Suppressor macrophage treated with lipopolysaccharide for 4 hours (primary cell): ENCODE results near the gene ARHGAP19.
"Not testable (repeated sequence)": the region's sequence is repeated elsewhere in the genome, so short reads cannot be mapped to it uniquely, and the experiment has no call there.

Experiments
- DNase-seq: peaks from one replicate; pipeline ENCODE4 v3.0.0-alpha.2; 2020

The ARHGAP19 gene

DNA sequence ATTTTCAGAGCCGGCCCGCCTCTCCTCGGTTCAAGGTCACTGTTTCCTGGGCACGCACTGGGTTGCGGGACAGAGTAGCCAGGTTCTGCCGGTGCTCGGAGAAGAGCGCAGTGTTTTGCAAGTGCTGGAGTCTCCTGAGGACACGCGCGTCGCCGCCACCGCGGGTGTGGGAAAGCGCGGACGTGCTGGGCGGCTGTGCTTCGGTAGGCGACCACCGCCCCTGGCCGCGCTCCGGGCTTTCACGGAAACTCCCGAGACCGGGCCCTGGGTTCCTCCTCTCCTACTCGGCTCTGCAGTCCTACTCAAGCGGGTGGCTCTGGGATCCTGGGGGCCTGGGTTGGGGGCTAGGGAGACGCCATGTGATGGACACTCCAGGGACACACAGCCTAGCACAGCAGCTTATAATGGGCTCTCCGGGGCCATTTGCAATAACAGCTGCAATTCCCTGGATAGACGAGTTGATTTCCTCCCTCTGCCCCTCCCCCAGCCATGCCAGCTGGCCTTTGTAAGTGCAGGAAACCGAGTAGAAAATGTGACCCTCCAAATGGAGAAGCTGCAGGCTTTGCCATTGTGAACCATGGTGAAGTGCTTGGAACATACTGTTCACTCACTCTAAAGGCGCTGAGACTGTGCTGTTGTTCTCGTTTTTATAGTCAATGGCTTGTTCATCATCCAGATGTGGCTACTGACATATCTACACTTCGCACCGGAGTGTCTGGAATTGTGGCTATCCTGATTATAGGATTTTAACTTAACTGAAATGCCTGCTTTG is 28.8 kb upstream of the ARHGAP19 start:
- DNase-seq, result peak; percentile 70

DNA sequence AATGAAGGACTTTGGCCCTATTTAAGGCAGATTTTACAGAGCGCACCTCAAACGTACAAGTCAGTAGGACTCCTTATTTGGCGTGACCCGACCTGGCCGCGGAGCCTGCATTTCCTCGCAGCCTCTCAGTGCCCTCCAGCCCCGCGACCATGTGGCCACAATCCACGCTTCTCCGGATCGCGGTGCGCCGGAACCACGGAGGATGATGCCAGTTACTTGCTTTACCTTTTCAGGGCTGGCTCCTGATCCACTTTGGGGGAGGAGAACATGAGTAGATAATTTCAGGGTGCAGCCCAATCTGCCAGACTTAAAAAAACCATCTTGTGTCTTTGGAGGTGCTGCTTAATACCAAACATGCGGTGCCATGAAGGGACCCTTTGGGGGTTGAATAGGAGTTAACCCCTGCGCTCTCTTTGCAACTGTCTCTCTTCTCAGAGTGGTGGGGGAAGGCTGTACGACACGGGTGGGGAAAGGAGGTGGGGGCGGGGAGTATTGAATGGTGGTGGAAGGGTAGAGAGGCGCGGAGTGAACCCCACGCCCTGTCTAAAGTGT is 28.1 kb upstream of the ARHGAP19 start:
- DNase-seq, result no peak

DNA sequence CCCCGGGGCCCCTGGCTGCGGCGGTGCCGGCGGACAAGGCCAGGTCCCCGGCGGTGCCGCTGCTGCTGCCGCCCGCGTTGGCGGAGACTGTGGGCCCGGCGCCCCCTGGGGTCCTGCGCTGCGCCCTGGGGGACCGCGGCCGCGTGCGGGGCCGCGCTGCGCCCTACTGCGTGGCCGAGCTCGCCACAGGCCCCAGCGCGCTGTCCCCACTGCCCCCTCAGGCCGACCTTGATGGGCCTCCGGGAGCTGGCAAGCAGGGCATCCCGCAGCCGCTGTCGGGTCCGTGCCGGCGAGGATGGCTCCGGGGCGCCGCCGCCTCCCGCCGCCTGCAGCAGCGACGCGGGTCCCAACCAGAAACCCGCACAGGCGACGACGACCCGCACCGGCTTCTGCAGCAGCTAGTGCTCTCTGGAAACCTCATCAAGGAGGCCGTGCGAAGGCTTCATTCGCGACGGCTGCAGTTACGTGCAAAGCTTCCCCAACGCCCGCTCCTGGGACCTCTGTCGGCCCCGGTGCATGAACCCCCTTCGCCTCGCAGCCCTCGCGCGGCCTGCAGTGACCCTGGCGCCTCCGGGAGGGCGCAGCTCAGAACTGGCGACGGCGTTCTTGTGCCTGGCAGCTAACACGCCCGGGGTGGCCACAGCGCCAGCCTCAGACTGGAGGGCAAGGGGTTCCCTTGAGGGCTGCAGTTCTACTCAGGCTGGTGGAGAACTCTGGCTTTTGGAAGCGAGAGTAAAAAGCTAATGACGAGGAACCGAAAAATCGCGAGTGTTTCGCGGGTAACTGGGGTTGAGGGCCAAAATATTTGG is 27.4 kb upstream of the ARHGAP19 start:
- DNase-seq, result peak; percentile 67

DNA sequence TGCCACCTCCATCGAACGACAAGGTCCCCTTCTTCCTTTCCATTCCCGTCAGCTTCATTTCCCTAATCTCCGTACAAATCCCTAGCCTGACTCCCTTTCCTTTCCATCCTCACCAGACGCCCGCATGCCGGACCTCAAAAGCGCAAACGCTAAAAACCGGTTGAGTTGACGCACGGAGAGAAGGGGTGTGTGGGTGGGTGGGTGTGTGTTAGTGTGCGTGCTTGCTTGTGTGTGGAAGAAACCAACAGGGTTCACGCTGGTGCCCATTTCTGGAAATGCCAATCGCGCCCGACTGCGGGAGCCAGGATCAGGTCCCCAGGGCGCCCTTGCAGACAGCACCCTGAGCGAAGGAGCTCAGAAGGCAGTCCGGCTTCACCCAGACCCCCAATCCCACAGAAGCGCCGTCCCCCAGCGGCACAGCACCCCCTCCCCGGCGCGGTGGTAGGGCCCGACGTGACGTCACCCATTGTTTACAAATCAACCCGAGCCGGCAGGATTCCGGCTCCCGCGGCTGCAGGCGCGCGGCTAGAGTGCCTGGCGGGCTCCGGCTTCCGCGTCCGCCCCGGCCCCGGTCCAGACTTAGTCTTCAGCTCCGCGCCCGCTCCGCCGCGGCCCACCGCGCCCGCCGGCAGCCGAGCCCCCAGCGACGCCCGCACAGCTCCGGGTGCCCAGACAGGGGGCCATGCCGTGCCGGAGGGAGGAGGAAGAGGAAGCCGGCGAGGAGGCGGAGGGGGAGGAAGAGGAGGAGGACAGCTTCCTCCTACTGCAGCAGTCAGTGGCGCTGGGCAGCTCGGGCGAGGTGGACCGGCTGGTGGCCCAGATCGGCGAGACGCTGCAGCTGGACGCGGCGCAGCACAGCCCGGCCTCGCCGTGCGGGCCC is 26.6 kb upstream of the ARHGAP19 start, which contains the start of gene FRAT1:
FRAT1 (plus strand) TSS at position 500 of the 880 bp plus-strand sequence; CDS start at position 683, 183 bp downstream.
- DNase-seq, result peak; percentile 92

DNA sequence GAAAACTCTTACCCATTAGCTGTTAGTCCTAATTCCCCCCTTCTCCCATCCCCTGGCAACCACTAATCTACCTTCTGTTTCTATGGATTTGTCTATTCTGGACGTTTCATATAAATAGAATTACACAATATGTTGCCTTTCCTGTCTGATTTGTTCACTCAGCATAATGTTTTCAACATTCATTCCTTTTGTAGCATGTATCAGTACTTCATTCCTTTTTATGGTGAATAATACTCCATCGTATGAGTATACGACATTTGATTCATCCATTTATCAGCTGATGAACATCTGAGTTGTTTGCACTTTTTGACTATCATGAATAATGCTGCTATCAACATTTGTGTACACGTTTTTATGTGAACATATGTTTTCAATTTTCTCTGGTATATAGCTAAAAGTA is 22.2 kb upstream of the ARHGAP19 start:
- peak; percentile 27 for DNase-seq

DNA sequence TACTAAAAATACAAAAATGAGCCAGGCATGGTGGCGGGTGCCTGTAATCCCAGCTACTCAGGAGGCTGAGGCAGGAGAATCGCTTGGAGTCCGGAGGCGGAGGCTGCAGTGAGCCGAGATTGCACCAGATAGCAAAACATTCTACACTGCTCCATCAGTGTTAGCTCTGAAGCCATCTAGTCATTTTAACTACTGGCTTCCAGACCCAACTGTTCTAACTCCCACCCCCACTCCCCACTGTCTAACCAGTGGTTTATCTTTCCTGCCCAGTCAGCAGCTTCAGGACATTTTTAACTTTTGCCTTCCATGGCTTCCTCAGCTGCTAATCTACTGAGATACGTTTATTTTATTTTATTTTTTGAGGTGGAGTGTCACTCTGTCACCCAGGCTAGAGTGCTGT is 20.5 kb upstream of the ARHGAP19 start:
- no peak for DNase-seq

DNA sequence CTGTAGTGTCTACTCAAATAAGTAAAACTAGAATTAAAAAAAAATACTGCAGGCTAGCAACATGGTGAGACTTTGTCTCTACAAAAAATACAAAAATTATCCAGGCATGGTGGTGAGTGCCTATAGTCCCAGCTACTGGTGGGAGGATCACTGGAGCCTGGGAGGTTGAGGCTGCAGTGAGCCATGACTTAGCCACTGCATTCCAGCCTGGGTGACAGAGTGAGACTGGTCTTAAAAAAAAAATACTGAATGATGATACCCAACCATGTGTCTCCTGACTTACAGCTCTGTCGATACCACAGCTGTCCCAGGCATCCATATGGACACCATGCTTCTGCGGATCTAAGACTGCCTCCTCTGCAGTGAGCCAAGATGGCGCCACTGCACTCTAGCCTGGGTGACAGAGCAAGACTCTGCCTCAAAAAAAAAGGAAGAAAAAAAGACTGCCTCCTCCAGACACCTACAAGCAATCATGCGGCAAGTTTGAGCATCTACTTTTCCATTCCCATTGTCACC is 18.7 kb upstream of the ARHGAP19 start:
- no peak for DNase-seq

DNA sequence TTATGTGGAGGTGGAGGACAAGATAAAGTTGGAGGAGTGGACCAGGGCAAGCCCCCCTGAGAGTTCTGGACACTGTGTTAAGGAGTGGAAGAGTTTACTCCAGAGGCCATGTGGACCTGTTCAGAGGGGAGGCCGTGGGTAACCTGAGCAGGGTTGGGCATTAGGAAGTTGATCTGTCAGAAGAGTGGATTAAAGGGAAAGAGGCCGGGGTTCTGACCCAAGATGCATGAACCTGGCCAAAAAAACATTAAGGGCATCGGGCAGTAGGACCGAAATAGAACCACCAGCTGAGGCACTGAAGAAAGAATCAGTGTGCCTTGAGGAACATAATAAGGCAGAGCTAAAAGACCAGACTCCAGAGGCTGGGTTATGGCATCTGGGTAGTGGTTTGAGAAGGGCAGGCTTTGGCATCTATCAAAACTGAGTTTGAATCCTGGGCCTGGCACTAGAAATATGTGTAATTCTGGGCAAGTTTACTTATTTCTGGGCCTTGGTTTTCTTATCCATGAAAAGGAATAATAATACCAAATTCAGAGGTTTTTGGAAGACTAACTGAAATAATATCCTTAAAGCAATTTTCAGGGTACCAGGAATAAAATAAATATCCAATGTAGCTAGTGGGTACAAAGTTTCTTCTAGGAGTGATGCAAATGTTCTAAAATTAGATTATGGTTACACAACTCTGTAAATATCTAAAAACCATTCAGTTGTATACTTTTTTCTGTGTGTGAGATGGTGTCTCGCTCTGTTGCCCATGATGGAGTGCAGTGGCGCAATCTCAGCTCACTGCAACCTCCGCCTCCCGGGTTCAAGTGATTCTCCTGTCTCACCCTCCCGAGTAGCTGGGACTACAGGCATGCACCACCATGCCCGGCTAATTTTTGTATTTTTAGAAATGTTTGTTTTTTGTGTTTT is 15.7 kb upstream of the ARHGAP19 start:
- DNase-seq, result no peak

DNA sequence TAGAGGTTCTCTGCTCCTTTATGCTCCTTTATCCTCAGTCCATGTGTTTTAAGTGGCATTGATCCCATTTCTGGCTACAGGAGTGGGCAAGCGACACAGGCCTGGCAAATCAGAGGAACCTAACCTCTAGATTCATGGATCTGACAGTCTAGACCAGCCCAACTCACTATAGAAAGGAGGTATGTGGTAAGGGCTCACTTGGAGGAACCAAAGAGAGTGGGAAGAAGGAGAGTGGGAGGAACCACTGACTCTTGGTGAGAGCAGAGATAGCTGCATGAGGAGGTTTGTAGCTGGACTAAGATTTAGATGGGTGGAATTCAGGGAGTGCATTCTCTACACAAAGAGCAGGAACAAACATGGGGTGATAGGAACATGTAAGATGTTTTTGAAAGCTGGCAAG is 15.0 kb upstream of the ARHGAP19 start:
- peak; percentile 41 for DNase-seq

DNA sequence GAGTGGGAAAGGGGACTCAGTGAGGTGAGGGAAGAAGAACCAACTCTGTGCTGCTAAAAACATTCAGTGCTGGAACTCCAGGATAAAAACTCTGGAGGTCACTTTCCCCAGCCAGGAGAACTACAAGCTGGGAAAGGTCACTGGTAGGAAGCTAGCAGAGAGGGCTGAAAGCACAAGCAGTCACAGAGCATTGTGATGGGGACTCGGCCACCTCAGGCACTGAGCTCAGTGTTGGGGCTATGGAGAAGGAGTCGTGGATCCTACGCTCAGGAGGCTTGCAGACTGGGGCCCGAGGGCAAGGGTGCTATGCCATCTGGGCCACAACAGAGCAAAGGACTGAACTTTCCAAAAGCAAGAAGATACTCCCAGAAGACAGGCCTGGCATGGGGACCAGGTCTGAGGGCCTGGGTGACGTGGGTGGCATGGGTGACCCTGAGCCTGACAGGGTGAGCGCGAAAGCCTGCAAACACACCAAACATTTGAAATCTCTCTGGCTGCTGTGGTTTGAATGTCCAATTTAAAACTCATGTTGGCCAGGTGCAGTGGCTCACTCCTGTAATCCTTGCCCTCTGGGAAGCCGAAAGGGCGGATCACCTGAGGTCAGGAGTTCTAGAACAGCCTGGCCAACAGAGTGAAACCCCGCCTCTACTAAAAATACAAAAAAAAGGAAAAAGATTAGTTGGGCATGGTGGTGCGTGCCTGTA is 9.8 kb upstream of the ARHGAP19 start:
- no peak for DNase-seq

DNA sequence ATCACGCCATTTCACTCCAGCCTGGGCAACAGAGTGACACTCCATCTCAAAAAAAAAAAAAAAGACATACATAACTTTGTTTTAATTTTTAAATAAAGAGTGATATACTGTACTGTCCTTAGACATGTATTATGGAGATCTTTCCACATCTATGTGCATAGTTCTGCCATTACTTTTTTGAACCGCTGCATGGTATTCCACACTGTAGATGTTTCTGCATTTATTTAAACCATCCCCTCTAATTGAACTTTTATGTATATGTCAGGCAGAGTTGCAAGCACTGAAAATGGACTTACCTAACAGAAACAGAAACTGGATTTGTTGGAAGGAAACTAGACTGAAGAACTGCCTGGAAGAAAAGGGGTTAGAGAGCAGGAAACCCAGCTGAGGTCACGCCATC is 8.5 kb upstream of the ARHGAP19 start:
- DNase-seq, result no peak

DNA sequence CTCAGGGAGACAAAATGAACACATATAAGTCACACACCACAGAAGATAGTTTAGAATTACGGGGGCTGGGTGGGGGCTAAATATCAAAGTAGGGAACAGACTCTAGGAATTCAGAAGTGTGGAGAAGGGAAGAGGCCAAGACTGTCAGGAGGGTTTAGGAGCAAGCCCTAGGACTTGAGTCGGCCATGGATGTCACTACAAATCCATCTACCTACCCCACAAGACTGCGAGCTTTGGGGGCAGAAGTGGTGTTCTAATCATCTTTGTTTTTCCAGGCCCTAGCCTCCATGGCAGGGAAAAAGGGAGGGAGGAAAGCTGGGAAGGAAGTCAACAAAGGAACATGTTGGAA is 5.8 kb upstream of the ARHGAP19 start:
- DNase-seq, result no peak

DNA sequence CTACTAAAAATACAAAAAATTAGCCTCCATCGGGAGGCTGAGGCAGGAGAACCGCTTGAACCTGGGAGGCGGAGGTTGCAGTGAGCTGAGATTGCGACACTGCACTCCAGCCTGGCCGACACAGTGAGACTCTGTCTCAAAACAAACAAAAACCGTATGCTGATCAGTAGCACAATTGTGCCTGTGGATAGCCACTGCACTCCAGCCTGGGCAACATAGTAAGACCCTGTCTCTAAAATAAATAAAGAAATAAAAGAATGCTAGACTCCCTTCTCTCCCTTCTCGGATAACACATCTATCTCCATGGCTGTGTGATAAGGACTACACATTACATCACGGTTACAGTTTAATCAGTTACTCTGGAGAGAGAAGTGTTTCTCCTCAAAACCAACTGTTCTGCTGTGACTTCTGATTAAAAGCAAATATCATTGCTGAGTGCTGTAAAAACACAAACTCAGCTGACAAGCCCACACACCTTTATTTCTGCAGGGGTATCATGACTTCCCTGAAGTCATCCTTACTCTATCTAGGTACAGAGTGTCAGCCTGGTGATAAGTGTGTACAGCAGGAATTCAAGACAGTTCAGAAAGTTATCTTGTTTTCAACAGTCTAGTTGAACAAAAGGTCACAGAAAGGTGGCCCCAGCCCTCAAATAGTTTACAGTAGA is 5.3 kb upstream of the ARHGAP19 start:
- no peak for DNase-seq

DNA sequence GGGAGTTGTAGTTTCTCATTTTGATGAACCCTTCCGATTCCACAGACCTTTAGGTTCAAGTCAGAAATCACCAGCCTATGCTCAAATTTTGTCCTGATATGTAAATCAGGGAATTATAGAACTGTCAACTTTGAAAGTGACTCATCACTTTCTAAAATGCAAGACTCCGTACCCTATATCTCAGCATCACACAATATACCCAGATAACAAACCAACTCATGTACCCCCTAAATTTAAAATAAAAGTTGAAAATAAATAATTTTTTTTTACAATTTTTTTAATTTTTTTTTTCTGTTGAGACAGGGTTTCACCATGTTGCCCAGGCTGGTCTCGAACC is 393 bp upstream of the ARHGAP19 start:
- DNase-seq, result no peak

DNA sequence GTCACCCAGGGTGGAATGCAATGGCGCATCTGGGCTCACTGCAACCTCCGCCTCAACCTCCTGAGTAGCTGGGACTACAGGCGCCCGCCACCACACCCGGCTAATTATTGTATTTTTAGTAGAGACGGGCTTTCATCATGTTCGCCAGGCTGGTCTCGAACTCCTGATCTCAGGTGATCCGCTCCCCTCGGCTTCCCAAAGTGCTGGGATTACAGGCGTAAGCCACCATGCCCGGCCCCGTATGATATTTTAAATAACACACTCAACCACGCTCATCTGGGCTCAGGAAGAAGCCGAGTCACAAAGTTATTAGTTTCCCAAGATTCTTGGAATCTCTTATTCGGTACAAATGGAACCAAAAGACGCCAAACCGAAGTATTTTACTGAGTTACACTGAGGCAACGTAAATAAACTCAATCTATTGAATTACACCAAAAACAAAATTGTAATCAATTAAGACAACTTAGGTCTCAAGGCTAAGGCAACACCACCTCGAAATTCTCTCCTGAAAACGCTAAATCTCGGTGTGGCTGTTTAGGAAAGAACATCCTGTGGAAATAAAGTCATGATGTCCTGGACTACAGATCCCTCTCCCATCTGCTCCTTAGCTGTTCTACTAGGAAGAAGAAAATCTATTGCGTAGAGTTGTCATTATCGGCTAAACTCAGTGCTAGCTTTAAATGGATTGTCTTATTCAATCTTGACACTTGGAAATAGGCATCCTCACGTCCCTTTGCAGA is 910 bp downstream of the ARHGAP19 start:
- no peak for DNase-seq

DNA sequence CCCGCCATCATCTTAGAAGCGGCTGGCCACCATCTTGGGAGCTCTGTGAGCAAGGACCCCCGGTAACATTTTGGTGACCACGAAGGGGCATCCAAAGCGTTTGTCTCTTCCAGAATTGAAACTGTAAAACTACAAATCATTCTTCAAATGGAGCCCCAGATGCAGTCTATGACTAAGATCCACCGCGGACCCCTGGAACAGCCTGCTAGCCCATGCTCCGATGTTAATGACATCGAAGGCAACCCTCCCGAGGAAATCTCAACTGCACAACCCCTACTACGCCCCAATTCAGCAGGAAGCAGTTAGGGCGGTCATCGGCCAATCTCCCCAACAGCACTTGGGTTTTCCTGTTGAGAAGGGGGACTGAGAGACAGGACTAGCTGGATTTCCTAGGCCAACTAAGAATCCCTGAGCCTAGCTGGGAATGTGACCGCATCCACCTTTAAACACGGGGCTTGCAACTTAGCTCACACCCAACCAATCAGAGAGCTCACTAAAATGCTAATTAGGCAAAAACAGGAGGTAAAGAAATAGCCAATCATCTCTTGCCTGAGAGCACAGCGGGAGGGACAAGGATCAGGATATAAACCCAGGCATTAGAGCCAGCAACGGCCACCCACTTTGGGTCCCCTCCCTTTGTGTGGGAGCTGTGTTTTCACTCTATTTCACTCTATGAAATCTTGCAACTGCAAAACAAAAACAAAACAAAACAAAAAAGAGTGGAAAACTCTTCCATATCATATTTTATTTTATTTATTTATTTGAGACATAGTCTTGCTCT is 1.7 kb downstream of the ARHGAP19 start:
- DNase-seq, result not testable (repeated sequence)

DNA sequence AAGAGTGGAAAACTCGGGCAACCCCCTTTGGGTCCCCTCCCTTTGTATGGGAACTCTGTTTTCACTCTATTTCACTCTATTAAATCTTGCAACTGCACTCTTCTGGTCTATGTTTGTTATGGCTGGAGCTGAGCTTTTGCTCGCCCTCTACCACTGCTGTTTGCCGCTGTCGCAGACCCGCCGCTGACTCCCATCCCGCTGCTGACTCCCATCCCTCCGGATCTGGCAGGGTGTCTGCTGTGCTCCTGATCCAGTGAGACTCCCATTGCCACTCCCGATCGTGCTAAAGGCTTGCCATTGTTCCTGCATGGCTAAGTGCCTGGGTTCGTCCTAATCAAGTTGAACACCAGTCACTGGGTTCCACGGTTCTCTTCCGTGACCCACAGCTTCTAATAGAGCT is 2.4 kb downstream of the ARHGAP19 start:
- not testable (repeated sequence) for DNase-seq

DNA sequence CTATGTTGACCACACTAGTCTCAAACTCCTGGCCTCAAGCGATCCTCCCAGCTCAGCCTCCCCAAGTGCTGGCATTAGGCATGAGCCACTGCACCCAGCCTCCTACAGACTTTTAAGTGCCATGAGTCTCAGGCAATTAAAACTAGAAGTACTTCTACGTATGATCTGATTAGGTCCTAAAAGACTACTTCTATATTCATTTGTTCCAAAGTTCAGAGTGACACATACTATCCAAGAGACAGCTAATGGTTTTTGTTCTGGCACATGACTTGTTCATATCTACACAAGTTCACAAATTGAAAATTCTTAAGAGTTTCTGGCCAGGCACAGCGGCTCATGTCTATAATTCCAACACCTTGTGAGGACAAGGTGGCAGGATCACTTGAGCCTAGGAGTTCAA is 11.7 kb downstream of the ARHGAP19 start:
- no peak for DNase-seq
